Measurements from ENCODE around the gene COL20A1. TPM values are rescaled to one million over a fixed set of nuclear protein-coding genes. Genes with fewer than 3 reads are reported as not detected.
"Not testable (repeated sequence)": the region's sequence is repeated elsewhere in the genome, so short reads cannot be mapped to it uniquely, and the experiment has no call there.

The COL20A1 gene
- total RNA-seq, 2 experiments from 2014 or later, result not detected

DNA sequence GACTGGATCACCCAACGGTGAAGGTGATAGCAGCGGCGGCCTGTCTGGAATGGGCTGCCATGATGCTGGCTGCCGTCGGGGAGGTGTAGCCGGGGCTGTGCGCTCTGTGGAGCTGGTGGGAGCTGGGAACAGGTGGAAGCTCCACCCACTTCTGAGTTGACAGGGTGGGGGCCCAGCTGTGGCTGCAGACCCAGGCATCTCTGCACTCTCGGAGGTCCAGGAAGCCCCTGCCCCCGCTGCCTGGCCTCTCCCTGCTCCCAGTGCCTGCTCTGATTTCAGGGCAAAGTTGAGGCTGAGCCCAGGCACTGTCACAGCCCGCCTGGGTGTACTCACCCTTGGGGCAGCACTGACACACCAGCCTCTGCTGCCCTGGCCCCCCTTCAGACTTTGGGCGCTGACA is 86.3 kb downstream of the COL20A1 start:
- CTCF ChIA-PET, result no interaction called here
- H3K4me1 Mint-ChIP-seq, result no peaks in the 10 kb centered on the region
- ATAC-seq (no peak), DNase-seq (no peak)
- H3K9me3 Mint-ChIP-seq (ENCODE audit: low read depth), result no peaks in the 10 kb centered on the region
- no peak overlapping the region for H3K4me3 Mint-ChIP-seq
- no peak overlapping the region for H3K27ac Mint-ChIP-seq
- H3K36me3 Mint-ChIP-seq, result no peaks in the 10 kb centered on the region
- peaks cover 8% of the 10 kb centered on the region for H3K27me3 Mint-ChIP-seq

DNA sequence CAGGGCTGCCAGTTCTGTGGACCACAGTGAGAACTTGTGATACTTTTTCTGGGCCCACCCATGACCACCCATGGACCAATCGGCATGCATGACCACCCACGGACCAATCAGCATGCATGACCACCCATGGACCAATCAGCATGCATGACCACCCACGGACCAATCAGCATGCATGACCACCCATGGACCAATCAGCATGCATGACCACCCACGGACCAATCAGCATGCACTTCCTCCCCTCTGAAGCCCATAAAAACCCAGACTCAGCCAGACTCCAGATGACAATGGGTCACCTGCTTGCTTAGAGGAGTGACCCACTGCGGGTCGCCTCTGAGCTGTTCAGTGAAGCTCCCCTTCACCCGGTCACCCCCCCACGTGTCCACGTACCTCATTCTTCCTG is 86.9 kb downstream of the COL20A1 start:
- CTCF ChIA-PET, result interaction anchor here (3.8 to 4.3 kb wide), 2 partner anchors 70 to 157 kb away, joined by 26 to 33 read pairs; no protein-coding TSS in a partner anchor
- not testable (repeated sequence) for H3K36me3 Mint-ChIP-seq; H3K27ac Mint-ChIP-seq; H3K27me3 Mint-ChIP-seq; ATAC-seq; H3K4me3 Mint-ChIP-seq; H3K4me1 Mint-ChIP-seq; DNase-seq; H3K9me3 Mint-ChIP-seq (ENCODE audit: low read depth)

DNA sequence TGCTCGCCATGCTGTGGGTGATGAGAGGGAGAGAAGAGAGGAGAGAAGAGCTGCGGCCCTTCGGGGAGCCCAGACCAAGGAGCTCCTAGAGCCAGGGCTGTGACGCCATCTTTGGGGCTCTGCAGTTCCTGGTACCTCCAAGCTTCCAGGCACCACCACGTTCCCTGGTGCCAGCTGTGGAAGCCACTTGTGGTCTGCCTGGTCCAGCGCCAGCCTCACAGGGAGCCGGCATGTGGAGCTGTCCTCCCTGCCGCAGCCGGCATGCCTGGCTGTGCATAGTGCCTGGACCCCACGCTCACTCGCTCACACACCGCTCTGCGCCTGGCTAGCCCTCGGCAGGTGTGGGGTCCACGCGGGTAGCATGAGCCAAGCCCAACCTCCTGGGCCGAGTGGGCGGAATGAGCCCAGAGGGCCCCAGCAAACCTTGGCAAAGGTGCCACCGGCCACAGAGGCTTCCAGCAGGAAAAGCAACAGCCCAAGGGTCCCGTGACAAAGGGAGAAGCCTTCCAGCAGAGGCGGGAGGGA is 87.4 kb downstream of the COL20A1 start:
- H3K27me3 Mint-ChIP-seq, result peaks cover 8% of the 10 kb centered on the region
- CTCF ChIA-PET, result interaction anchor here (0.6 to 4.3 kb wide), 5 partner anchors 70 to 180 kb away, joined by 3 to 33 read pairs (median 7); no protein-coding TSS in a partner anchor

DNA sequence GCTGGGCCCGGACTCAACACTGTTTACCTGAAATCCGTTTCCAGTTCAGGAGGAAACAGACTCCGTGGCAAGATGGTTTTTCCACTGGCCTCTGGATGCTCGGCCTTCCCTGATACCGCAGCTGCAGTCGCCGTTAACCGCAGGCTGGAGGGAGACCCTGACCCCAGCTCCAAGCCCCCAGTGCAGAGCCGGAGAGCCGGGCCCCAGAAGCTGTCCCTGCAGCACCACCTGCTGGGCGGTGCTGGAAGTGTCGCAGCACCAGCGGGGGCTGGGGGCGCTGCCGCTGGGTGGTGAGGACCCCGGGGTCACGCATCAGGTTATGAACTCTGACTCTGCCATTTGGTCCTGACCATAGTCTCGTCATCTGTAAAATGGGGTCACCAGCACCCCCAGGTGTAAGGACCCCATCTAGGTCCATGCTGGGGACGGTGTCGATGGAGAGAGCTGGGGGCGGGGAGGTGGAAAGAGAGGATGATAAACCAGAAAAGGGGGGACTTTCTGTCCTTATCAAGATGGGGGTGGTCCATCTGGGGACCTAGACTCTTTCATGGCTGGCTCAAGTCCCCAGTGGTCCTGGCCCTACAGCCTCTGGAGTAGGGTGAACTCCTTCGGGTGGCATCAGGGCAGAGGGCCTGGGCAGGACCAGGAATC is 88.9 kb downstream of the COL20A1 start:
- Mint-ChIP-seq H3K27me3 (peaks cover 5% of the 10 kb centered on the region), H3K27ac (no peak overlapping the region), H3K36me3 (no peaks in the 10 kb centered on the region), H3K4me3 (no peak overlapping the region), H3K9me3 (ENCODE audit: low read depth) (peaks cover 17% of the 10 kb centered on the region), H3K4me1 (no peaks in the 10 kb centered on the region)
- CTCF ChIA-PET, result interaction anchor here (1.0 to 4.3 kb wide), 8 partner anchors 72 to 204 kb away, joined by 3 to 33 read pairs (median 4); no protein-coding TSS in a partner anchor
- ATAC-seq, result no peak
- no peak for DNase-seq

More for the DNA sequence above, 87.4 kb downstream of the COL20A1 start:
- H3K4me1 Mint-ChIP-seq, result no peaks in the 10 kb centered on the region
- no peak overlapping the region for H3K4me3 Mint-ChIP-seq
- H3K27ac Mint-ChIP-seq, result no peak overlapping the region
- no peak for ATAC-seq
- peaks cover 3% of the 10 kb centered on the region for H3K9me3 Mint-ChIP-seq (ENCODE audit: low read depth)
- no peaks in the 10 kb centered on the region for H3K36me3 Mint-ChIP-seq
- DNase-seq, result no peak

DNA sequence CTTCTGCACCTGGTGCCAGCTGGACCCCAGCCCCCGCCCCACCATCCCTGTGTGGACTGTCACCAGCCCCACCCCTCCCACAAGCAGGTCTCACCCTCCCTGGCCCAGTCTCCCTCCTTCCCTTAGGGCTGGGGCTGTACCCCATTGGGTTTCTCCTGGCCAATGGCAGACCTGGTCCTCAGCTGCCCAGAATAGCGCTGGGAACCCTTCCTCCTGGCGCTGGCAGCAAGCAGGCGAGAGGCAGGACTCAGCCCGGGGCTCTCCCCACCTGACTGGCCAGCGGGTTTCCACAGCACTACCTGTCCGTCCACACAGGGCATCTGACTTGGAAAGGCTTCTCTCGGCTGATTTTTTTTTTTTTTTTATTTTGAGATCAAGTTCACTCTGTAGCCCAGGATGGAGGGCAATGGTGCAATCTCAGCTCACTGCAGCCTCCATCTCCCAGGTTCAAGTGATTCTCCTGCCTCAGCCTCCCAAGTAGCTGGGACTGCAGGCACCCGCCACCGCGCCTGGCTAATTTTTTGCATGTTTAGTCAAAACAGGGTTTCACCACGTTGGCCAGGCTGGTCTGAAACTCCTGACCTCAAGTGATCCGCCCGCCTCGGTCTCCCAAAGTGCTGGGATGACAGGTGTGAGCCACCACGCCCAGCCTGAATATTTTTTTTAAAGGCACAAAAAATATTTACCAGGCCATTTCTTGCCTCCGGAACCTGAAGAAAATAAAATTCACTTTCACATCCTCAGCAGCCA is 89.7 kb downstream of the COL20A1 start:
- peaks cover 24% of the 10 kb centered on the region for H3K9me3 Mint-ChIP-seq (ENCODE audit: low read depth)
- no peaks in the 10 kb centered on the region for H3K27me3 Mint-ChIP-seq
- CTCF ChIA-PET, result interaction anchor here (1.3 to 4.3 kb wide), 4 partner anchors 72 to 172 kb away, joined by 3 to 33 read pairs (median 16); no protein-coding TSS in a partner anchor

DNA sequence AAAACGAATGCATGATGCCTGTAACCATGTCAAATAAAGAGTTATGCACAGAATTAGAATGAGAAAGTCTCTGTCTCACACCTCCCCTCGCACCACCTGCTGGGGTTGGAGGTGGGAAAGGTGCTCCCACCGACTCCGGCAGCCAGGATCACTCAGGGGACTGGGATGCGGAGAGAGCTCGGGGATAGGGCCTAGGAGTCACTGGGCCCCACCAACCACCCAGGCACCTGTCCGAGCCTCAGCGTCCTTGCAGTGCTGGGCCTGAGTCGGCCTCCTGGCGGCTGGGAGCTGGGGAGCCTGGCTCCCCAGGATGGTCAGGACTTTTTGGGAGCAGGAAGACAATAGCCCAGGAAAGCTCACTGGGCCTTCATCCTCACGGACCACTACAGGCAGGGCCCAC is 90.6 kb downstream of the COL20A1 start:
- ATAC-seq, result no peak

More for the DNA sequence above, 89.7 kb downstream of the COL20A1 start:
- Mint-ChIP-seq H3K27ac (no peak overlapping the region), H3K4me3 (no peak overlapping the region), H3K4me1 (no peaks in the 10 kb centered on the region), H3K36me3 (peaks cover 3% of the 10 kb centered on the region)
- ATAC-seq (no peak), DNase-seq (no peak)

DNA sequence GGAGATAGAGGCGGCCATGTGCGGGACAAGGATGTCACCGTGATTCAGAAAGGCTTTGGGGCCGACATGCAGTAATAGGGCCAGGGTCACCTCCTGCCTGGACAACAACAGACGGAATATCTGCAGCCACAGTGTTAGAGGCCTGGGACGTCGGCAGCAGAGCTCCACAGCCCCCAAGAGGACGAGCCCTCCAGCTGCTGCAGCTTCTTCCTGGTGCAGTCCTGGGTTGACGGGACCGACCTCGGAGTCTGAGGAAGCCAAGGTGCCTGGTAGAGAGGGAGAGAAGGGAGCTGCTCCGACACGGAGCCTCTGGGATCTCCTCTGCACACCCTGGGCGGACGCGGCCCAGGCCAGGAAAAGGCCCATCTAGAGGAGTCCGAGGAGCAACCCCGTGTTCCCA is 91.3 kb downstream of the COL20A1 start:
- peaks cover 2% of the 10 kb centered on the region for H3K27me3 Mint-ChIP-seq
- peaks cover 3% of the 10 kb centered on the region for H3K36me3 Mint-ChIP-seq
- CTCF ChIA-PET, result no interaction called here
- peaks cover 27% of the 10 kb centered on the region for H3K9me3 Mint-ChIP-seq (ENCODE audit: low read depth)
- no peak overlapping the region for H3K27ac Mint-ChIP-seq
- DNase-seq, result no peak
- ATAC-seq, result no peak
- no peaks in the 10 kb centered on the region for H3K4me1 Mint-ChIP-seq
- no peak overlapping the region for H3K4me3 Mint-ChIP-seq

More for the DNA sequence above, 90.6 kb downstream of the COL20A1 start:
- no peak overlapping the region for H3K4me3 Mint-ChIP-seq
- CTCF ChIA-PET, result interaction anchor here (3.8 to 4.3 kb wide), 2 partner anchors 73 to 160 kb away, joined by 26 to 33 read pairs; no protein-coding TSS in a partner anchor
- no peaks in the 10 kb centered on the region for H3K4me1 Mint-ChIP-seq
- H3K36me3 Mint-ChIP-seq, result peaks cover 3% of the 10 kb centered on the region
- H3K9me3 Mint-ChIP-seq (ENCODE audit: low read depth), result peaks cover 27% of the 10 kb centered on the region
- H3K27ac Mint-ChIP-seq, result no peak overlapping the region
- no peaks in the 10 kb centered on the region for H3K27me3 Mint-ChIP-seq
- DNase-seq, result no peak

Small RNAs within 50 kb of the gene (microRNA-seq; reads per million reads assigned to microRNA genes)
- gene MIR4326, result 3.8 reads per million

Other genes starting within 250 kb of the COL20A1 start
- 10 to 100 TPM; 37.2 to 42.6 TPM for gene YTHDF1, start 77.1 kb upstream of the COL20A1 start, total RNA-seq
- not detected for gene BIRC7, start 57.3 kb upstream of the COL20A1 start, total RNA-seq
- not detected for gene NKAIN4, start 38.7 kb upstream of the COL20A1 start, total RNA-seq
- gene ARFGAP1, start 20.4 kb upstream of the COL20A1 start, total RNA-seq, result 10 to 100 TPM; 79.6 to 90.2 TPM
- not detected for gene CHRNA4, start 68.2 kb downstream of the COL20A1 start, total RNA-seq
- under 1 TPM in 1 of 2 experiments, not detected in 1; 0.05 TPM for gene KCNQ2, start 179.5 kb downstream of the COL20A1 start, total RNA-seq
- under 1 TPM in 1 of 2 experiments, not detected in 1; 0.84 TPM for gene EEF1A2, start 205.9 kb downstream of the COL20A1 start, total RNA-seq
- gene PPDPF, start 227.6 kb downstream of the COL20A1 start, total RNA-seq, result 100 to 1,000 TPM; 138 to 237 TPM
- gene PTK6, start 244.2 kb downstream of the COL20A1 start, total RNA-seq, result under 1 TPM; 0.21 to 0.53 TPM

Data from activated CD8-positive, alpha-beta memory T cell treated with anti-CD3 and anti-CD28 coated beads, Interleukin-2, amount 10 ng/mL, durations not matched to agents 7 days and 5 days (primary cell).